Measurements from ENCODE around the gene ARSH. TPM values are rescaled to one million over a fixed set of nuclear protein-coding genes. Genes with fewer than 3 reads are reported as not detected.

Gene ARSH
- total and polyA plus RNA-seq, 9 of the 15 experiments (the other 6 are each of a cell fraction or from before 2014, with no cell fraction given) = not detected

Small RNAs within 50 kb of the gene (small RNA-seq; reads per million reads assigned to genes)
- gene RN7SL578P = not detected

Other genes starting within 250 kb of the ARSH start
- 2.6 and 2.9 TPM in 2 replicates for gene GYG2, start 177.6 kb upstream of the ARSH start, total RNA-seq (2014; rRNA removed)
- 2.0 and 2.3 TPM in 2 replicates for gene GYG2, start 177.6 kb upstream of the ARSH start, total RNA-seq (2014; rRNA removed; fragmentation: Illumina TruSeq; extraction: Trizol)
- gene GYG2, start 177.6 kb upstream of the ARSH start, total RNA-seq (2015; rRNA removed; fragmentation: Illumina TruSeq; extraction: Trizol) = 2.6 and 2.7 TPM in 2 replicates
- gene GYG2, start 177.6 kb upstream of the ARSH start, total RNA-seq (2021) = 3.8 and 4.4 TPM in 2 replicates
- gene GYG2, start 177.6 kb upstream of the ARSH start, polyA plus RNA-seq (2011; rRNA removed) = 3.6 and 5.6 TPM in 2 replicates
- gene GYG2, start 177.6 kb upstream of the ARSH start, polyA plus RNA-seq (2014; fragmentation: Illumina TruSeq; extraction: Trizol) = 3.8 and 4.0 TPM in 2 replicates
- 1 to 10 TPM in 1 of 2 experiments, under 1 TPM in 1; 0.24 to 1.4 TPM for gene GYG2, start 177.6 kb upstream of the ARSH start, polyA plus RNA-seq (2014; fragmentation: Nextera tagmentation; extraction: Ambion mirVana)
- 3.4 and 3.7 TPM in 2 replicates for gene GYG2, start 177.6 kb upstream of the ARSH start, polyA plus RNA-seq (2014; rRNA removed)
- gene ARSD, start 77.2 kb upstream of the ARSH start, total RNA-seq (2014; rRNA removed) = 0.04 and 0.05 TPM in 2 replicates
- gene ARSD, start 77.2 kb upstream of the ARSH start, total RNA-seq (2014; rRNA removed; fragmentation: Illumina TruSeq; extraction: Trizol) = 0.07 and 0.29 TPM in 2 replicates
- gene ARSD, start 77.2 kb upstream of the ARSH start, total RNA-seq (2015; rRNA removed; fragmentation: Illumina TruSeq; extraction: Trizol) = 0.11 TPM in 2 replicates
- gene ARSD, start 77.2 kb upstream of the ARSH start, total RNA-seq (2021) = 0.13 and 0.16 TPM in 2 replicates
- 0.06 and 0.11 TPM in 2 replicates for gene ARSD, start 77.2 kb upstream of the ARSH start, polyA plus RNA-seq (2011; rRNA removed)
- 0.06 and 0.15 TPM in 2 replicates for gene ARSD, start 77.2 kb upstream of the ARSH start, polyA plus RNA-seq (2014; fragmentation: Illumina TruSeq; extraction: Trizol)
- gene ARSD, start 77.2 kb upstream of the ARSH start, polyA plus RNA-seq (2014; fragmentation: Nextera tagmentation; extraction: Ambion mirVana) = under 1 TPM; 0.22 to 0.23 TPM
- gene ARSD, start 77.2 kb upstream of the ARSH start, polyA plus RNA-seq (2014; rRNA removed) = 1.3 TPM in 1 of 2 replicates, not detected in the other
- gene ARSF, start 34.9 kb downstream of the ARSH start, total RNA-seq (2014; rRNA removed) = not detected in 2 replicates
- not detected in 2 replicates for gene ARSF, start 34.9 kb downstream of the ARSH start, total RNA-seq (2014; rRNA removed; fragmentation: Illumina TruSeq; extraction: Trizol)
- not detected in 2 replicates for gene ARSF, start 34.9 kb downstream of the ARSH start, total RNA-seq (2015; rRNA removed; fragmentation: Illumina TruSeq; extraction: Trizol)
- not detected in 2 replicates for gene ARSF, start 34.9 kb downstream of the ARSH start, total RNA-seq (2021)
- gene ARSF, start 34.9 kb downstream of the ARSH start, polyA plus RNA-seq (2011; rRNA removed) = not detected in 2 replicates
- not detected in 2 replicates for gene ARSF, start 34.9 kb downstream of the ARSH start, polyA plus RNA-seq (2014; fragmentation: Illumina TruSeq; extraction: Trizol)
- gene ARSF, start 34.9 kb downstream of the ARSH start, polyA plus RNA-seq (2014; fragmentation: Nextera tagmentation; extraction: Ambion mirVana) = not detected
- gene ARSF, start 34.9 kb downstream of the ARSH start, polyA plus RNA-seq (2014; rRNA removed) = not detected in 2 replicates

Measured in K562 (cell line).